Measurements from ENCODE around the gene TBC1D22A.

TBC1D22A gene

DNA sequence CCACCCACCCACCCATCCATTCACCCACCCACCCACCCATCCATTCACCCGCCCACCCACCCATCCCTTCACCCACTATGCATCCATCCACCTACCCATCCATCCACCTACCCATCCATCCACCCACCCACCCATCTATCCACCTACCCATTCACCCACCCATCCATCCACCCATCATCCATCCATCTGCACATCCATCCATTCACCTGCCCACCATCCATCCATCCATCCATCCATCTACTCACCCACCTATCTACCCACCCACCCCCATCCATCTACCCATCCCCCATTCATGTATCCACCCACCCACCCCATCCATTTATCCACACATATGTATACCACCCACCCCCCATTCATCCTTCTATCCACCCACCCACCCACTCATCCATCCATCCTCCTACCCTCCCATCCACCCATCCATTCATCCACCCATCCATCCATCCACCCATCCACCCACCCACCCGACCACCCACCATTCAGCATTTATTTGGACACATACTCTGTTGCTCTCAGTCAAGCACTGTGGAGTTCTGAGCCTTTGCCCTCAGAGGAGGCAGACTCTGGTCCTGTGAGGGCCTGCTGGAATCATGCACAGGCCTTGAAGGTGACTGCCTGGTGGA lies 380.1 kb downstream of the TBC1D22A start:
- DNase-seq: no peak
- no peak overlapping the region for H3K27ac ChIP-seq
- no peaks in the 10 kb centered on the region for H3K27me3 ChIP-seq
- TF ChIP-seq, protein P1, sequence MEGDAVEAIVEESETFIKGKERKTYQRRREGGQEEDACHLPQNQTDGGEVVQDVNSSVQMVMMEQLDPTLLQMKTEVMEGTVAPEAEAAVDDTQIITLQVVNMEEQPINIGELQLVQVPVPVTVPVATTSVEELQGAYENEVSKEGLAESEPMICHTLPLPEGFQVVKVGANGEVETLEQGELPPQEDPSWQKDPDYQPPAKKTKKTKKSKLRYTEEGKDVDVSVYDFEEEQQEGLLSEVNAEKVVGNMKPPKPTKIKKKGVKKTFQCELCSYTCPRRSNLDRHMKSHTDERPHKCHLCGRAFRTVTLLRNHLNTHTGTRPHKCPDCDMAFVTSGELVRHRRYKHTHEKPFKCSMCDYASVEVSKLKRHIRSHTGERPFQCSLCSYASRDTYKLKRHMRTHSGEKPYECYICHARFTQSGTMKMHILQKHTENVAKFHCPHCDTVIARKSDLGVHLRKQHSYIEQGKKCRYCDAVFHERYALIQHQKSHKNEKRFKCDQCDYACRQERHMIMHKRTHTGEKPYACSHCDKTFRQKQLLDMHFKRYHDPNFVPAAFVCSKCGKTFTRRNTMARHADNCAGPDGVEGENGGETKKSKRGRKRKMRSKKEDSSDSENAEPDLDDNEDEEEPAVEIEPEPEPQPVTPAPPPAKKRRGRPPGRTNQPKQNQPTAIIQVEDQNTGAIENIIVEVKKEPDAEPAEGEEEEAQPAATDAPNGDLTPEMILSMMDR (IDR thresholded peaks at IDR 0.05): no peak
- H3K9me3 ChIP-seq: no peaks in the 10 kb centered on the region
- no peaks in the 10 kb centered on the region for H3K36me3 ChIP-seq
- intact Hi-C loops (cut with DNase I; ENCODE audit: low total_unique reads): no loop called here
- H3K4me1 ChIP-seq: no peaks in the 10 kb centered on the region
- no peak overlapping the region for H3K4me3 ChIP-seq

DNA sequence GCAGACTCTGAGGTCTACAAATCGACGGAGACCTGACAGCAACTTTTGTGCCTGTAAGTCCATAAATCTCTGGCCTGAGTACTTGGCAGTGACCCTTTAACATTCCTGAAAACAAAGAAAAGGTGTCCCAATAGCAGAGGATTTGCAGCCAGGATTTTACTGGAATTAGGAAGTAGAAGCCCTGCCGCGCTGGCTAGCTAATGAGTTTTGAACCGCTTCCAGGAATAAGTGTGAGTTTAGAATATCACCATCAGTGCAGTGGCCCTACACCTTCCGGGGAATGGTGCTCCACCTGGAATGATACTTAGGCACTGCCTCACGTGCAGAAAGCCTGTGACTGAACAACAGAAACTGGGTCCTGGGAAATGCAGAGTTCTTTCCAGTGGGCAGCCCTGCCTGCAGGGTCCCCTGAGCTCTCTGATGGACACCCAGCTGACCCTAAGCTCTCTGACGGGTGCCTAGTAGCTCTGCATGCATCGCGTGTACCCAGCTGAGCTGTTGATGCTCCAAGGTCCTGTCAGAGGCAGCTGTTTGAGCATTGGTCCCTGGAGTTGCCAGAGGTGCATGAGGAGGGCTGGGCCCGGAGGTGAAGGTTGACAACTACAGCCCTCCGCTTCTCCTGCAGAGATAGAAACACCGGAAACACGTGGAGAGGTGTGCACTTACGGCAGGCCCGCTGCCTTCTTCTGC lies 380.9 kb downstream of the TBC1D22A start:
- no peaks in the 10 kb centered on the region for H3K4me1 ChIP-seq
- H3K27me3 ChIP-seq: no peaks in the 10 kb centered on the region
- TF ChIP-seq, protein P1 (IDR thresholded peaks at IDR 0.05): no peak
- H3K4me3 ChIP-seq: no peak overlapping the region
- H3K9me3 ChIP-seq: no peaks in the 10 kb centered on the region
- no peaks in the 10 kb centered on the region for H3K36me3 ChIP-seq
- DNase-seq: no peak
- no peak overlapping the region for H3K27ac ChIP-seq
- intact Hi-C loops (cut with DNase I; ENCODE audit: low total_unique reads): no loop called here

- no peak overlapping the region for H3K27ac ChIP-seq
- H3K36me3 ChIP-seq: no peaks in the 10 kb centered on the region
- no peaks in the 10 kb centered on the region for H3K4me1 ChIP-seq
- no peaks in the 10 kb centered on the region for H3K9me3 ChIP-seq
- no peak overlapping the region for H3K4me3 ChIP-seq
- TF ChIP-seq, protein P1 (IDR thresholded peaks at IDR 0.05): no peak
- no peaks in the 10 kb centered on the region for H3K27me3 ChIP-seq
- intact Hi-C loops (cut with DNase I; ENCODE audit: low total_unique reads): no loop called here
- no peak for DNase-seq
Observed at GRCh38 chr22:47144076-47144765, 381.8 kb downstream of the TBC1D22A start.

DNA sequence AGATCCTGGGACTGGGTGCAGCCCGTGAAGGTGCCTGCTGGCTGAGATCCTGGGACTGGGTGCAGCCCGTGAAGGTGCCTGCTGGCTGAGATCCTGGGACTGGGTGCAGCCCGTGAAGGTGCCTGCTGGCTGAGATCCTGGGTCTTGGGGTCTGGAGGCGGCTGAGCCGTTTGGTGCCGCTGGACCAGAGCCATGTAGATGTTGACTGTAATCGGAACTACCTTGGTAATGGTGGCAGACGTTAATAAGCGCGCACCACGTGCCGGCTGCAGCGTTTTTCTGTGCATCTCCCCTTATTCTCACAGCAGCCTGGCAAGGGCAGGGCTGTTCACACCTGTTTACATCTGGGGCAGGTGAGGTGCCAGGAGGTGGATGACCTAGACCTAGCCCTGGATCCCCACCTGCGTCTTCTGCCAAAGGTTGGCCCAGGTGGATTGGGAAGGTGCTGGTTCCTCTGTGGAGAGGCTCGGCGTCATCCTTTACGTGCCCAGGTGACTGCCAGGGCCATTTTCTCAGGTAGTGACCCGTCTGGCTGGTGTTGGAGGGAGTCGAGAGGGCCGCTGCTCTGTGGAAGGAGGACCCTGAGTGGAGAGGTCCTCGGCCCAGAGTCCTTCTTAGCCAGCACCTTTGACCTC lies 382.5 kb downstream of the TBC1D22A start:
- intact Hi-C loops (cut with DNase I; ENCODE audit: low total_unique reads): no loop called here
- TF ChIP-seq, protein P1 (IDR thresholded peaks at IDR 0.05): no peak
- no peak for DNase-seq
- Histone ChIP-seq H3K36me3 (no peaks in the 10 kb centered on the region), H3K4me3 (no peak overlapping the region), H3K27me3 (no peaks in the 10 kb centered on the region), H3K27ac (no peak overlapping the region), H3K4me1 (no peaks in the 10 kb centered on the region), H3K9me3 (no peaks in the 10 kb centered on the region)

DNA sequence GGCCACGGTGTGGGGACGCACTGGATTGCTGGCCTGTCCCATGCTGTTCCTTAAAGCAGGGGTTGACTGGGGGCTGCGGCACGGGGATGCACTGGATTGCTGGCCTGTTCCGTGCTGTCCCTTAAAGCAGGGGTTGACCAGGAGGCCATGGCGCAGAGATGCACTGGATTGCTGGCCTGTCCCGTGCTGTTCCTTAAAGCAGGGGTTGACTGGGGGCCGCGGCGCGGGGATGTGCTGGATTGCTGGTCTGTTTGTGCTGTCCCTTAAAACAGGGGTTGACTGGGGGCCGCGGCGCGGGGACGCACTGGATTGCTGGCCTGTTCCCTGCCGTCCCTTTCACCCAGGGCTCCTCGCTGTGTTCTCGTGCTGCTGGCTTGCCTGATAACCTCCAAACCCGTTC lies 383.4 kb downstream of the TBC1D22A start:
- Histone ChIP-seq H3K4me3 (no peak overlapping the region), H3K4me1 (no peaks in the 10 kb centered on the region), H3K27me3 (no peaks in the 10 kb centered on the region), H3K27ac (no peak overlapping the region), H3K36me3 (no peaks in the 10 kb centered on the region), H3K9me3 (no peaks in the 10 kb centered on the region)
- intact Hi-C loops (cut with DNase I; ENCODE audit: low total_unique reads): no loop called here
- TF ChIP-seq, protein P1 (IDR thresholded peaks at IDR 0.05): no peak
- no peak for DNase-seq
